ENCODE results near the gene PCDHGA6. TPM values are rescaled to one million over a fixed set of nuclear protein-coding genes. Genes with fewer than 3 reads are reported as not detected.

The PCDHGA6 gene
- total and polyA plus RNA-seq, 2 of the 8 experiments (the other 6 are each of a cell fraction or from before 2014, with no cell fraction given), result 1.4 to 2.0 TPM

- 97% methylated on average over 39 of the region's 46 CpGs; no CpG with 5 or more reads in 1 of the 2 experiments for WGBS, 2 experiments (ENCODE audit: extremely low coverage in 1 of 2, insufficient coverage in 1 of 2, insufficient read length in 1 of 2, insufficient replicate concordance in 2 of 2, low coverage in 1 of 2, low lambda C conversion rate in 2 of 2, missing lambda C conversion rate in 1 of 2)
- TF ChIP-seq GABPA (IDR thresholded peaks at IDR 0.05; ENCODE audit: borderline replicate concordance, insufficient read depth, low read length) (no peak), RFX5 (IDR thresholded peaks at IDR 0.05; ENCODE audit: borderline replicate concordance, low read depth, low read length) (no peak), RNF2 (IDR thresholded peaks at IDR 0.05; ENCODE audit: borderline replicate concordance, low read depth, low read length, missing control alignments, poor library complexity, severe bottlenecking) (no peak), JUN (IDR thresholded peaks at IDR 0.05; ENCODE audit: low read depth, low read length) (no peak), BCL11A (IDR thresholded peaks at IDR 0.05; ENCODE audit: low read depth in 2 of 2, low read length in 2 of 2) (no peak), CHD1 (IDR thresholded peaks at IDR 0.05; ENCODE audit: low read depth, low read length) (no peak), EZH2 (IDR thresholded peaks at IDR 0.05; ENCODE audit: low read depth, low read length, severe bottlenecking) (no peak), ATF3 (IDR thresholded peaks at IDR 0.05; ENCODE audit: insufficient read depth, low read depth, low read length) (no peak), HDAC2 (IDR thresholded peaks at IDR 0.05; ENCODE audit: borderline replicate concordance in 1 of 2, low read depth in 2 of 2, low read length in 2 of 2) (no peak), YY1 (IDR thresholded peaks at IDR 0.05; ENCODE audit: low read depth, low read length) (no peak)
These were observed 7.4 kb upstream of the PCDHGA6 start for GRCh38 chr5:141366016-141366896.

More at GRCh38 chr5:141366016-141366896, 7.4 kb upstream of the PCDHGA6 start:
- Histone ChIP-seq H2AFZ (ENCODE audit: low read length) (no peak overlapping the region), H3K27ac (ENCODE audit: low read depth, low read length) (no peak overlapping the region), H4K8ac (ENCODE audit: extremely low read depth, insufficient read depth, low read length) (no peak overlapping the region), H2BK15ac (ENCODE audit: low read length) (no peak overlapping the region), H4K91ac (replicated peaks; ENCODE audit: insufficient read length, low read length) (no peak overlapping the region), H3K18ac (ENCODE audit: extremely low read depth, low read length) (no peak overlapping the region), H2BK5ac (ENCODE audit: low read depth, low read length) (no peak overlapping the region), H4K20me1 (replicated peaks in 1 of 2; ENCODE audit: control insufficient read depth in 1 of 2, insufficient read depth in 2 of 2, low read length in 2 of 2) (no peaks in the 10 kb centered on the region), H2BK120ac (replicated peaks; ENCODE audit: low read depth, low read length) (no peak overlapping the region), H4K5ac (ENCODE audit: insufficient read length, low read depth, low read length) (no peak overlapping the region), H3K23ac (ENCODE audit: insufficient read length) (no peak overlapping the region), H3K23me2 (ENCODE audit: low read depth, low read length) (no peaks in the 10 kb centered on the region), H3K4me1 (replicated peaks in 1 of 4; ENCODE audit: control insufficient read depth in 3 of 4, insufficient read depth in 4 of 4, low read length in 3 of 4) (peaks cover 0 to 3% (median 0%) of the 10 kb centered on the region in 4 experiments; a peak in 1 of 7 replicates), H3K14ac (ENCODE audit: insufficient read length) (no peak overlapping the region), H3K36me3 (ENCODE audit: control insufficient read depth in 2 of 4, insufficient read depth in 4 of 4, low read length in 3 of 4) (peaks cover 0 to 8% (median 1%) of the 10 kb centered on the region in 4 experiments; a peak in 3 of 8 replicates), H3K9me3 (ENCODE audit: insufficient read depth in 2 of 2, low read depth in 1 of 2, low read length in 1 of 2) (peaks cover 43 to 50% of the 10 kb centered on the region in 2 experiments), H3K27me3 (replicated peaks in 1 of 4; ENCODE audit: control insufficient read depth in 3 of 4, extremely low read depth in 1 of 4, insufficient read depth in 3 of 4, low read length in 3 of 4) (no peaks in the 10 kb centered on the region), H3K4me2 (ENCODE audit: insufficient read depth in 1 of 2, low read depth in 2 of 2, low read length in 2 of 2) (no peak overlapping the region), H2BK20ac (ENCODE audit: low read length) (no peak overlapping the region), H2BK12ac (ENCODE audit: low read depth, low read length) (no peak overlapping the region), H2AK5ac (ENCODE audit: low read depth, low read length) (no peak overlapping the region), H3K79me2 (ENCODE audit: control insufficient read depth in 1 of 2, insufficient read depth in 2 of 2, low read length in 2 of 2) (no peaks in the 10 kb centered on the region), H3K56ac (replicated peaks; ENCODE audit: insufficient read length, low read depth, low read length) (no peak overlapping the region), H3K9ac (replicated peaks in 1 of 4; ENCODE audit: extremely low read depth in 1 of 4, low read depth in 3 of 4, low read length in 3 of 4) (no peak overlapping the region), H3K4me3 (ENCODE audit: extremely low read depth in 1 of 4, insufficient read depth in 2 of 4, low read depth in 3 of 4, low read length in 4 of 4) (no peak overlapping the region), H3K4ac (replicated peaks; ENCODE audit: insufficient read length, low read depth, low read length) (no peak overlapping the region), H3K79me1 (ENCODE audit: low read depth, low read length) (no peaks in the 10 kb centered on the region)
- ChIA-PET POLR2A (ENCODE audit: partially characterized antibody) (no interaction called here), CTCF (ENCODE audit: partially characterized antibody) (interaction anchor here (1.0 to 1.6 kb wide), 5 partner anchors 16 to 179 kb away, joined by 3 to 5 read pairs (median 4); partner anchors contain the start of genes PCDHB9, PCDHGB1 and PCDHGB6)
- DNase-seq (ENCODE audit: low read depth in 1 of 2, low spot score in 2 of 2) (no peak), FAIRE-seq (no peak)

Measured in H1 (cell line).